Neutrophil (primary cell): ENCODE measurements around the gene C1orf21.

Experiments used
- H3K27ac ChIP-seq: fragments of 200-600 bp; sonication (generic); 2 replicates; pipeline ENCODE4 v1.5.1; 2016; ENCODE audit warnings: mild to moderate bottlenecking, moderate library complexity
- H3K27me3 ChIP-seq: fragments of 200-600 bp; sonication (generic); 2 replicates; pipeline ENCODE4 v1.6.0; 2016; ENCODE audit warnings: mild to moderate bottlenecking
- H3K36me3 ChIP-seq: fragments of 200-600 bp; sonication (generic); 2 replicates; pipeline ENCODE4 v1.5.1; 2017
- H3K4me1 ChIP-seq, 2 experiments: fragments of 200-600 bp in 1 of 2; sonication (generic) in 1 of 2; 1 replicate in 1 of 2; 2 replicates in 1 of 2; pipeline versions ENCODE4 v1.5.1 to v1.6.1; 2013 to 2016; ENCODE audit warnings: low read depth in 1 of 2, low read length in 1 of 2, mild to moderate bottlenecking in 1 of 2, moderate library complexity in 1 of 2; ENCODE audit not compliant: control insufficient read depth in 1 of 2, insufficient read depth in 1 of 2
- H3K4me3 ChIP-seq, 2 experiments: fragments of 200-600 bp in 1 of 2; sonication (generic) in 1 of 2; 1 replicate in 1 of 2; 2 replicates in 1 of 2; pipeline ENCODE4 v1.5.1; 2013 to 2016; ENCODE audit warnings: low read depth in 1 of 2, low read length in 1 of 2, mild to moderate bottlenecking in 1 of 2, moderate library complexity in 1 of 2
- H3K9me3 ChIP-seq: fragments of 200-600 bp; sonication (generic); 2 replicates; pipeline ENCODE4 v1.5.1; 2016
- TF ChIP-seq, protein P1 (sequence below): fragments of 200-600 bp; sonication (generic); IDR thresholded peaks from 2 replicates; pipeline ENCODE4 v1.5.1; 2016; ENCODE audit warnings: antibody characterized with exemption

The C1orf21 gene

DNA sequence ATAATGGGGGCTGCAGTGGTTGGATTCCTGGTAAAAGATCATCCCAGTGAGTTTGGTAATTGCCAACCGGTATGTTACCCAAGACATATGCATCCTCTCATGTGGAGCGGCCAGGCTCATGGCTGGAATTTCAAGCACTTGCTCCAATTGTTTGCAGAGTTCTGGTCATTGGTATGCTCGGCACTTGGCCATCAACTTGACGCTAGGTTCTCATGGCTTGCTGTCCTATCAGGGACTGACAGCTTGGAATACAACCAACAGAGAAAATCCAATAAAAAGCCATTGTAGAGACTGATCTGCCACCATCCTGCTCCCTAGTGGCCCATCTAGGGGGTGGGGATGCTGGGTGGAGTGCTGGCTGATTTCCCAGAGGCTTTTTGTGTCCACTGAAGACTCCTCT lies 247.0 kb downstream of the C1orf21 start:
- H3K9me3 ChIP-seq, result no peaks in the 10 kb centered on the region
- TF ChIP-seq, protein P1, sequence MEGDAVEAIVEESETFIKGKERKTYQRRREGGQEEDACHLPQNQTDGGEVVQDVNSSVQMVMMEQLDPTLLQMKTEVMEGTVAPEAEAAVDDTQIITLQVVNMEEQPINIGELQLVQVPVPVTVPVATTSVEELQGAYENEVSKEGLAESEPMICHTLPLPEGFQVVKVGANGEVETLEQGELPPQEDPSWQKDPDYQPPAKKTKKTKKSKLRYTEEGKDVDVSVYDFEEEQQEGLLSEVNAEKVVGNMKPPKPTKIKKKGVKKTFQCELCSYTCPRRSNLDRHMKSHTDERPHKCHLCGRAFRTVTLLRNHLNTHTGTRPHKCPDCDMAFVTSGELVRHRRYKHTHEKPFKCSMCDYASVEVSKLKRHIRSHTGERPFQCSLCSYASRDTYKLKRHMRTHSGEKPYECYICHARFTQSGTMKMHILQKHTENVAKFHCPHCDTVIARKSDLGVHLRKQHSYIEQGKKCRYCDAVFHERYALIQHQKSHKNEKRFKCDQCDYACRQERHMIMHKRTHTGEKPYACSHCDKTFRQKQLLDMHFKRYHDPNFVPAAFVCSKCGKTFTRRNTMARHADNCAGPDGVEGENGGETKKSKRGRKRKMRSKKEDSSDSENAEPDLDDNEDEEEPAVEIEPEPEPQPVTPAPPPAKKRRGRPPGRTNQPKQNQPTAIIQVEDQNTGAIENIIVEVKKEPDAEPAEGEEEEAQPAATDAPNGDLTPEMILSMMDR, result no peak
- no peak overlapping the region for H3K4me3 ChIP-seq
- H3K27me3 ChIP-seq, result no peaks in the 10 kb centered on the region
- no peaks in the 10 kb centered on the region for H3K36me3 ChIP-seq
- peaks cover 4 to 15% of the 10 kb centered on the region in 2 experiments for H3K4me1 ChIP-seq
- no peak overlapping the region for H3K27ac ChIP-seq

DNA sequence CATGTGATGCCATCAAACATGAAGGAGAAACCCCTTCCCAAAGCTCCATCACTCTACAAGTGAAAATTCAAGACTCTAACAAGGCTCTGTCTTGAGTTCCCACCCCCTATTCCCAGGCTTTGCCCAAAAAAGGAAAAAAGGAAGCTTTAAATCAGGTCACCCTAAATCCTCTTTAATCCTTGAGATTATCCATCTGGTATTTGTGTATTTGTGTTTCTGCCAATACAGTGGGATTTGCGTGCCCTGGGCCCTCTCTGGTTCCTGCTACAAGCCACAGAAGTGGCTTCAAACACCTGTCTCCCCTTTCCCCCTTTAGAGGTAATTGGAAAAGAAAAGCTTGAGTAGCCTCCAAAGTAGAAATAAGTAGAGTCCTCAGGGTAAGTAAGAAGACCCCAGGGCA lies 247.5 kb downstream of the C1orf21 start:
- Histone ChIP-seq H3K9me3 (no peaks in the 10 kb centered on the region), H3K4me3 (no peak overlapping the region), H3K27me3 (no peaks in the 10 kb centered on the region), H3K27ac (no peak overlapping the region), H3K4me1 (peaks cover 4 to 16% of the 10 kb centered on the region in 2 experiments), H3K36me3 (no peaks in the 10 kb centered on the region)
- TF ChIP-seq, protein P1, result no peak

DNA sequence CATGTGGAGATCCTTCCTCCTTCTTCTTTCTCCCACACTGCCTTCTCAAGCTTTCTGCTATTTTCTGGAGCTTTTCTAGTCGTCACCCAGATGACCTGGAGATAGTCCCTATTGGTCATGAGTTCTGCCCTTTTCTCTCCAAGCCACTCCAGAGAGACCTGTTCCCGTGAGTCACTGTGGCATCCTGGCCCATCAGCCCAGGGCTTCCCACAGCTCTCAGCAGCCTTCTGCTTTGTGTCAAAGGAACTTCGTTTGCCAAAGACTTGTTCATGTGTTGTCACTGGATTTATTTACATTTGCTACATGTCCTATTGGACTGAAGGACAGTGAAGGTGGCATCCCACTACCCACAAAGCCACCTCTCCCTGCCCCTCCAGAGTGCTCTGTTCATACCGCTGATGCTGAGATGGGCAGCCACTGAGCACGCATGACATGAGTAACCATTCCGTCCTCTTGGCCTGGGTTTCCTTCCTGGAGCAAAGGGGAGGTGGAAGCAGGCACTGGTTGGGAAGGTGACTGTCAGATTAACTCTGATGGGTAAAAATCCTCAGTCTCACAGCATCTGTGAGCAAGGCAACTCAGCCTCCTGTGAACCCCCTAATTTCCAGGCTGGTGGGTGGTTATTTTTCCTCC lies 248.6 kb downstream of the C1orf21 start:
- Histone ChIP-seq H3K27me3 (no peaks in the 10 kb centered on the region), H3K9me3 (no peaks in the 10 kb centered on the region), H3K4me1 (peaks cover 4 to 16% of the 10 kb centered on the region in 2 experiments), H3K4me3 (no peak overlapping the region), H3K36me3 (no peaks in the 10 kb centered on the region), H3K27ac (no peak overlapping the region)
- TF ChIP-seq, protein P1, result no peak

DNA sequence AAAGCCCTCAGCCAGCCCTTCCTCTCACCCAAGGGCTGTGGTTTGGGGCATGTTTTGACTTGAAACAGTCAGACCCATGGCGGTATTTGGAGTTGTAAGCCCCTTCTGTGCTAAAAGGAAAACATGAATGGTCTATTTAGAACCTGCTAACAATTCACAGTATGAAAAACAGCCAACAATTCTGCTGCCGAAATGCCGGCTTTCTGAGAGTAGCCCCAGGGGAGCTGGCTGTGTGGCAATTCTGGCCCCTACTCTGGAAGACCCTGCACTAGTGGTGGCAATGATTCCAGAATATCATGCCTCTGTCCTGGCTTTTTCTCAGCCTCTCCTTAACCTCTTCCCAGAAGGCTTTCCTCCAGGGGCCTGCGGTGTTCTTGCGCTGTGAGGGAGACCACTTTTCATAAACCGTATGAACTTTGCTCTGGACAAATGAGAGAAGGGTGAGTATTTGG lies 249.2 kb downstream of the C1orf21 start:
- Histone ChIP-seq H3K4me1 (peaks cover 4 to 16% of the 10 kb centered on the region in 2 experiments), H3K27me3 (no peaks in the 10 kb centered on the region), H3K4me3 (no peak overlapping the region), H3K27ac (no peak overlapping the region), H3K9me3 (no peaks in the 10 kb centered on the region), H3K36me3 (no peaks in the 10 kb centered on the region)
- TF ChIP-seq, protein P1, result no peak

DNA sequence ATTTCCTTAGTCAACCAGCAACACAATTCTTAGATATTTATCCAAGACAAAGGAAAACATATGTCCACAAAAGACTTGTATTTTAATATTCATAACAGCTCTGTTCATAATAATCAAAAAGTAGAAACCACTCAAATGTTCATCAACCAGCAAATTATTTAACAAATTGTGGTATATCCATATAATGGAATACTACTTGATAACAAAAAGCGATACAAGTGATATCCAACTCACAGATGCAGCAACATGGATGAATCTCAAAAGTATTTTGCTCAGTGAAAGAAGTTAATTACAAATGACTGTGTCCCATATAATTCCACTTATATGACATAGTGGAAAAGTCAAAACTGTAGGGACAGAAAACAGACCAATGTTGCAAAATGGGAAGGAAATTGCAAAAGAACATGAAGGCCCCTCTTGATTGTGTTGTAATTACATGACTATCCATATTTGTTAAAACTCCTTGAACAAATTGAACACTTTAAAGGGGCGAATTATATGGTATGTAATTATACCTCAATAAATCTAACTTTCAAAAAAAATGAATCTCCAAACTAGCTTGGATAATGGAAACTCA lies 250.9 kb downstream of the C1orf21 start:
- no peak overlapping the region for H3K27ac ChIP-seq

More for the DNA sequence above, 250.9 kb downstream of the C1orf21 start:
- Histone ChIP-seq H3K36me3 (no peaks in the 10 kb centered on the region), H3K27me3 (no peaks in the 10 kb centered on the region), H3K4me1 (peaks cover 4 to 16% of the 10 kb centered on the region in 2 experiments), H3K4me3 (no peak overlapping the region), H3K9me3 (no peaks in the 10 kb centered on the region)
- TF ChIP-seq, protein P1, result no peak
